NCI-H146 treated with DMSO at 0.1 percent for 48 hours (cell line): Measurements from ENCODE around the gene ARHGEF37.
"Not testable (repeated sequence)": the region's sequence is repeated elsewhere in the genome, so short reads cannot be mapped to it uniquely, and the experiment has no call there.

Experiments used
- DNase-seq: peaks from one replicate; lab custom pipeline; 2025; ENCODE audit not compliant: unreplicated experiment; lab: John Stamatoyannopoulos, UW

The ARHGEF37 gene

DNA sequence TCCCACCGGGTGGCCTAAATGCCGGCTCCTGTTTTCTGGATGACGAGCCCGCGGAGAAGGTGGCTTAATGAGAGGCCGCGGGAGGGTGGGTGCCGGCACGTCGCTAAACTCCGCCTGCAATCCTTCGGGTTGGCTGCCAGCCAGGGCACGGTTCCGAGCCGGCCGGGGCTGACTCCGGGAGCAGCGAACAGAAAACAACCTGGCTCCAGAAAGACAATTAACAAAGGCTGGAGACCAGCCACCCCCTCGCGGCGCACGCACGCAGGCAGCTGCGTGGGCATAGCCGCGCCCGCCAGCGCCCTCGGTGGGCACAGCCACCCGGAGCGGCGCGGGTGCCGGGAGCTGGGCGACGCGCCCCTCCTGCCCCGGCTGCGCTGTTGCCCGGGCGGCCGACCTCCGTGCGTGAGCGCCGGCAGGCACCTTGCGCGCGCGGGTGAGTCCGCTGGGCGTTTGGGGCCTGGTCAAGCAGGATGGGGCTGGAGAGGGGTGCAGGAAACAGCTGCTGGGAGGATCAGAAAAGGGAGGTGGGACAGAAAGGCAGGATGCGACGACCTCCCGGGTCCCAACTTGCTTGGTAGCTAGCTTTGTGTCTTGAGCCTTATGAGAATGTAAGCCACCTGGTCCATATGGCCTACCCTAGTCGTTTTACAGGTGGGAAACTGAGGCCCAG is at the start of gene ARHGEF37:
ARHGEF37 (plus strand) TSS at position 307 of the 670 bp plus-strand sequence. CDS start 16,272 bp downstream, outside the sequence.
- peak; percentile 27 for DNase-seq

DNA sequence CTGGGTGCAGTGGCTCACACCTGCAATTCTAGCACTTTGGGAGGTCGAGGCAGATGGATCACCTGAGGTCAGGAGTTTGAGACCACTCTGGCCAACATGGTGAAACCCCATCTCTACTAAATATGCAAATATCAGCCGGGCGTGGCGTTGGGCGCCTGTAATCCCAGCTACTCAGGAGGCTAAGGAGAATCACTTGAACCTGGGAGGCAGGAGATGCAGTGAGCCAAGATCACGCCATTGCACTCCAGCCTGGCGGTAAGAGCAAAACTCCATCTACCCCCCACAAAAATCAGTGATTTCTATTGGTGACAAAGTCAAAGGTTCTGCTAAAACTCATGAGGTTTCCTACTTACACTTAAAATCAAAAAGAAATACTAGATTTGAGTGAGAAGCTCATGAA is 48.9 kb upstream of the ARHGEF37 start:
- DNase-seq = no peak

- not testable (repeated sequence) for DNase-seq
These were observed 45.5 kb upstream of the ARHGEF37 start for GRCh38 chr5:149535787-149536186.

GRCh38 chr5:149537374-149537975 is 43.8 kb upstream of the ARHGEF37 start:
- DNase-seq = no peak

DNA sequence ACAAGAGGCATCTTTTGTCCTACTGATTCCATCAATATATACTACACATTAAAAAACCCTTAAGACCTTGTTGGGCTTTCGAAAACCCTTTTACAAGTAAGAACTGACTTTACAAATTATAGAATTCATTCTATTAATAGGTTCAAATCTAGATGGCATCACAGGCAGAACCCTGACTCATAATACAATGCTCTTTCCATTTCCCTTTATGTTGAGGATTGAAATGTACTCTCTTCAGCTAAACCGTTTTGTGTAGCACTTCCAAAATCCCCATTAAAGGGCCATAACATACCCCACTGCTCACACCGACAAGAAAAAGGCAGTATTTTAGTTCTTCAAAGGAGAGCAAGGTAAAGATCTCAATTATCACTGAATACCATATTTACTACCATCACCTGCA is 41.2 kb upstream of the ARHGEF37 start:
- no peak for DNase-seq

DNA sequence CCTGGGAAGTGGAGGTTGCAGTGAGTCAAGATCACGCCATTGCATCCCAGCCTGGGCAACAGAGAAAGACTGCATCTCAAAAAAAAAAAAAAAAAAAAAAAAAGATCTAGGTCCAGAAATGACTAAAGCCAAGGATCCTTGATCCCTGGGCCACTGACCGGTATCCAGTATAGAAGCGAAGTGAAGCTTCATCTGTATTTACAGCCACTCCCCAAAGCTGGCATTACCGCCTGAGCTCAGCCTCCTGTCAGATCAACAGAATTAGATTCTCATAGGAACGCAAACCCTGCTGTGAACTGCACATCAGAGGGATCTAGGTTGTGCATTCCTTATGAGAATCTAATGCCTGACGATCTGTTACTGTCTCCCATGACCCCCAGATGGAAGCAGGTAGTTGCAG is 39.4 kb upstream of the ARHGEF37 start:
- DNase-seq = no peak

GRCh38 chr5:149543361-149544027 is 37.8 kb upstream of the ARHGEF37 start:
- no peak for DNase-seq

DNA sequence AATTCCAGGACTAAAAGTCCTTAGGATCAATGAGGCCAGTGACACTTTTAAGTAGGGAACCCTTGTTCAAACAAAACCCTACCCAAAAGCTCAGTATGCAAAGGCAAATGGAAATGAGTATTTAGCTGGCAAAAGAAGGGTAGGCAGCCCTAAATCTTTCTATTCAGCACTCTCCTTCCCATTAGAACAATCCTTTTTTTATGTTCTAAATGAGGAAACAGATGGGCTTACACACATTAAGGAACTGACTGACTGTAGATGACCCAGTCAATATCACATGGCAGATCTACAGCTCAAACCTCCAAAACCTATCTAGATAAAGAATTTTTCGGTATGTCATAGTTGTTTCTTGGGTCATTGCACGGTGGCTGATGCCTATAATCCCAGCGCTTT is 37.3 kb upstream of the ARHGEF37 start:
- no peak for DNase-seq

DNA sequence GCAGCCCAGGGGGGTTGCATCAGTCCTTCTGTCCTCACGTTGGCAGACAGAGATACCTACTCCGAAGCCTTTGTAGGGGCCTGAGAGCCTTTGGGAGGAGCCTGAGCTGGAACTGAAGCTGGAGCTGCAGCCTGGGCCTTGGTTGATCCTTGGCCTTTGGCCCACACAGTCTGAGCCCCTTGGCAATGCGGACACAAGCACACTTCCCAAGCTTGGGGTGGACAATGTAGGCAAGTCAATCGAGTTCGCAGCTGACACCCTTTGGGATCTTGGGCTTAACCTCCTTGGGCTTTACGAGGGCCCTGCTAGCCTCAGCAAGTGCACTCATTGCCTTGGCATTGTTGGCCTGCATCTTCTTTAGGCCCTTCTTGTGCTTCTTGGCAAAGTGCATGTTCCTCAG is 36.0 kb upstream of the ARHGEF37 start:
- no peak for DNase-seq

GRCh38 chr5:149546974-149547373 is 34.3 kb upstream of the ARHGEF37 start:
- no peak for DNase-seq

- peak; percentile 5 for DNase-seq
These were observed 31.6 kb upstream of the ARHGEF37 start for GRCh38 chr5:149549461-149550267.

GRCh38 chr5:149550268-149550583 is 31.1 kb upstream of the ARHGEF37 start:
- DNase-seq = no peak

DNA sequence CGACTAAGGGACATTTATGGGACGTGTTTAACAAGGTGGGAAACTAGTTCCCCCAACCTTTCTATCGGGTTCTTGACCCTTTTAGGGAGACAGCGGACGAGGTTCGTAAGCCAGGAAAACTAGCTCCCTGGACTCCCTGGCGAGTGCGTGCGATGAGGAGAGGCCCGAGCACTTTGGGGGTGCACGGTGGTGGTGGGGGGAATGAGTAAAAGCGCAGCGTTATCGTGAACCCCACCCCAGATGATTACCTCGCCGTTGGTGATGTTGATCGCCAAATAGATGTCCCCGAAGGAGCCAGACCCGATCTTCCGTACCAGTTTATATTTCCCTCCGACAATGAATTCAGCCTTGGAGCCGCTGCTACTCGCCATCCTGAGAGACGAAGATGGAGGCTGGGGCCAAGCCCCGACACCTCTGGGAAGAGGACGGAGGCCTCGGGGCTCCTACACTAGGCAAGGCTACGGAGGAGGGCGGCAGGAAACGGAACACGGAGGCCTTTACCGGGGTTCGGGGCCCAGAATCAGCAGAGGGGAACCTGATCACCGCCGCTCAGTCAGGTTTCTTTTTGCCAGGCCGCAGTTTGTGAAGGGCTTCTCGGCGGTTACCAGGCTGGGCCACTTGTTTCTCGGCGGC is 30.6 kb upstream of the ARHGEF37 start:
- DNase-seq = no peak

DNA sequence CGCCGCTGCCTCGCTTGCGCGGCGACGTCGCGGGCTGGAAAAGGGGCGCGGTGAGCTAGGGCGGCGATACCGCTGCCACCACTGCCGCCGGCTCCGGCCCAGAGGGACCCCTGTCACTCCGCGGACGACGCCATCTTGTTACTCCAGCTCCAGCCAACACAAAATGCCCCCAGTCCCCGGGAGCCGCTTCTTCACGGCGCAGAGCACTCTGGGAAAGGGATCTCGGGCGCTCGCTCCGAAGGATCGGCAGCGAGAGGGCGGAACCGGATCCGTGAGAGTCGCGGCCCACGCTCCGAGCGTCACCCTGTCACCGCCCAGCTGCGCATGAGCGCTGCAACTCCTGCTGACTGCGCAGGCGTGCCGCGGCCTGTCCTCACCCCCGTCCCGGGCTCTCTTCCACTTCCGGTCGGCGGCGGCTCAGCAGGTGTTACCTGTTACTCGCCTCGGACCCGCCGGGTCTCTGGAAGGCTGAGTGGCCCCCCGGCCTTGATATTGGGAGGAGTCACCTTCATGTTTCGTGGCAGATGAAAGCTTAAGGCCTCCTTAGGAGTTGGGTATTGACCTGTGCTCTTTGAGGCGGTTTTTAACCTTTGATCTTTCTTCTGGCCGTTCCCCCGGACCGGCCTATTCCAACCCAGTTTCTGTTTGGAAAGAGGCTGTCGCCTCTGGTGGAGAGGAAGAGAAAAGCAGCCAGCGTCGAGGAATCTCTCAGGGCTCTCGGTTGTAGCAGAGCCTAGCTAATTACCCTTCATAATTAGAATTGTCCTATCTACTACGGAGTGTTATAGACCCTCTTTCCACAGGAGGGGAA is 29.9 kb upstream of the ARHGEF37 start, which contains the start of gene CSNK1A1:
CSNK1A1 (minus strand) TSS at position 213 of the 811 bp plus-strand sequence. CDS start 475 bp downstream, outside the sequence.
- DNase-seq = peak; percentile 90

DNA sequence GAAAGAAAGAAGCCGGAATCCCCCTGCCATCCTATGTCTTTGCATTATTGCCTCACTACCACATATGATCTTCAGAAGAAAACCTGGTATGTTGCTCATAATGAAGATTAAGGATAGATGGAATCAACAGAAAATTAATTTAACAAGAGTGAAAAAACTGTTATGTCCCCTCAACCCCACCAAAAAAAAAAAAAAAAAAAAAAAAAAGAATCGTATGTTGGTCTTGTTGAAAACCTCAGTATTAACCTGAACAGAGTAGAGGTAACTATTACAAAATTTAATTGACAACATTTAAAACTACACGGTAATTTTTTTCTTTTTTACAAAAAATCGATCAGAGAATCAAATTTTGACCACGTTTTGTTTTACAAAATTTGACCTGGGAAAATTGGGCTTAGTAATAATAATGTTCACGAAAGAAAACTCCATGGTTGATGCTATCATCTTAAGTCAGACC is 29.2 kb upstream of the ARHGEF37 start:
- no peak for DNase-seq

DNA sequence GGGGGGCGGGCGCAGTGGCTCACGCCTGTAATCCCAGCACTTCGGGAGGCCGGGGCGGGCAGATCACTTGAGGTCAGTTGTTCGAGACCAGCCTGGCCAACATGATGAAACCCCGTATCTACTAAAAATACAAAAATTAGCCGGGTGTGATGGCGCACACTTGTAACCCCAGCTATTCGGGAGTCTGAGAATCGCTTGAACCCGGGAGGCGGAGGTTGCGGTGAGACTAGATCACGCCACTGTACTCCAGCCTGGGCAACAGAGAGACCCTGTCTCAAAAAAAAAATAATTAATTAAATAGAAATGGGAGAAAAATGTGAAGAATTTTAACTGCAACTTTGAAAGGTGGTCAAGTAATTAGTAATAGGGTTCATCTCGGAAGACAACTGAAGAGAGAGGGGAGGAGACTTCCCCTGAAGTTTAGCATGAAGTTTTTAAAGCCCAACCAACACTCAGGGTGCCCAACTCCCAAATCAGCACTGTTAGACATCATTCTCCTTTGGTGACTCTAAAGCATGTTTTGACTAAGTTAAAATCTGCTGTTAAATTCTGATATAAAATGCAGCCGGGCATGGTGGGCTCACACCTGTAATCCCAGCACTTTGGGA is 28.6 kb upstream of the ARHGEF37 start:
- DNase-seq = no peak

DNA sequence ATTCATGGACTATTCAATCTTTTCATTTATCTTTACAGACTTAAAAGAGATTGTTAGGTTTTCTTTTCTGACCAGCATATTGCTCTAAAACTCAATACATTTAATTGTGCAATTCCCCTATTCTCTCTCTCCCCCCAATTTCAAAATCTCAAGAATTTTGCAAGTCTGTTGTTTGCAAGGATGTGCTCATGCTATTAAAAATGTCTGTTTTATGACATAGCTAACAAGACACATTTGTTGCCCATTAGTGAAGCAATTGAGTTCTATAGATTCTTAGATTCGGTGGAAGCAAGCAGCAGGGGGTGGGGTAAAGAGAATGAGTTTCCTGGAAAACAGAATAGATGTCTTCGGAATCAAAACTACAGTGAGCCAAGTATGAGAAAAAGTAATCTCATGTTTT is 21.6 kb upstream of the ARHGEF37 start:
- no peak for DNase-seq

- DNase-seq = no peak
These were observed 19.4 kb upstream of the ARHGEF37 start for GRCh38 chr5:149561848-149562247.

- DNase-seq = no peak
These were observed 17.8 kb upstream of the ARHGEF37 start for GRCh38 chr5:149563466-149563865.
